GM18520 (cell line): ENCODE measurements around the gene PDE11A.

Source experiments
- ATAC-seq: cut with Tn5 transposase; IDR thresholded peaks from one replicate; pipeline ENCODE4 v1.9.1; 2021; ENCODE audit not compliant: unreplicated experiment

Gene PDE11A

GRCh38 chr2:177708106-177708505 is 364.5 kb downstream of the PDE11A start:
- no peak for ATAC-seq

- ATAC-seq: no peak
Measured at GRCh38 chr2:177705511-177706173, 366.9 kb downstream of the PDE11A start.

GRCh38 chr2:177703159-177703558 is 369.4 kb downstream of the PDE11A start:
- ATAC-seq: no peak

- no peak for ATAC-seq
Measured at GRCh38 chr2:177698281-177698680, 374.3 kb downstream of the PDE11A start.

GRCh38 chr2:177694348-177694747 is 378.2 kb downstream of the PDE11A start:
- ATAC-seq: no peak

- no peak for ATAC-seq
Measured at GRCh38 chr2:177693658-177694339, 378.8 kb downstream of the PDE11A start.

GRCh38 chr2:177692783-177693269 is 379.8 kb downstream of the PDE11A start:
- ATAC-seq: no peak

GRCh38 chr2:177692042-177692782 is 380.4 kb downstream of the PDE11A start:
- ATAC-seq: no peak

- ATAC-seq: no peak
Measured at GRCh38 chr2:177691177-177691576, 381.4 kb downstream of the PDE11A start.

- no peak for ATAC-seq
Measured at GRCh38 chr2:177689623-177690022, 383.0 kb downstream of the PDE11A start.

- no peak for ATAC-seq
Measured at GRCh38 chr2:177688844-177689243, 383.7 kb downstream of the PDE11A start.

GRCh38 chr2:177683661-177684069 is 388.9 kb downstream of the PDE11A start:
- no peak for ATAC-seq

- no peak for ATAC-seq
Measured at GRCh38 chr2:177682836-177683660, 389.5 kb downstream of the PDE11A start.

GRCh38 chr2:177682006-177682405 is 390.6 kb downstream of the PDE11A start:
- no peak for ATAC-seq

GRCh38 chr2:177680866-177681712 is 391.5 kb downstream of the PDE11A start:
- no peak for ATAC-seq

- no peak for ATAC-seq
Measured at GRCh38 chr2:177679611-177680605, 392.7 kb downstream of the PDE11A start.

- no peak for ATAC-seq
Measured at GRCh38 chr2:177678939-177679338, 393.6 kb downstream of the PDE11A start.

GRCh38 chr2:177676636-177677035 is 395.9 kb downstream of the PDE11A start:
- ATAC-seq: no peak

- ATAC-seq: no peak
Measured at GRCh38 chr2:177675825-177676224, 396.8 kb downstream of the PDE11A start.
